ENCODE measurements around the gene ALLC.

The ALLC gene

DNA sequence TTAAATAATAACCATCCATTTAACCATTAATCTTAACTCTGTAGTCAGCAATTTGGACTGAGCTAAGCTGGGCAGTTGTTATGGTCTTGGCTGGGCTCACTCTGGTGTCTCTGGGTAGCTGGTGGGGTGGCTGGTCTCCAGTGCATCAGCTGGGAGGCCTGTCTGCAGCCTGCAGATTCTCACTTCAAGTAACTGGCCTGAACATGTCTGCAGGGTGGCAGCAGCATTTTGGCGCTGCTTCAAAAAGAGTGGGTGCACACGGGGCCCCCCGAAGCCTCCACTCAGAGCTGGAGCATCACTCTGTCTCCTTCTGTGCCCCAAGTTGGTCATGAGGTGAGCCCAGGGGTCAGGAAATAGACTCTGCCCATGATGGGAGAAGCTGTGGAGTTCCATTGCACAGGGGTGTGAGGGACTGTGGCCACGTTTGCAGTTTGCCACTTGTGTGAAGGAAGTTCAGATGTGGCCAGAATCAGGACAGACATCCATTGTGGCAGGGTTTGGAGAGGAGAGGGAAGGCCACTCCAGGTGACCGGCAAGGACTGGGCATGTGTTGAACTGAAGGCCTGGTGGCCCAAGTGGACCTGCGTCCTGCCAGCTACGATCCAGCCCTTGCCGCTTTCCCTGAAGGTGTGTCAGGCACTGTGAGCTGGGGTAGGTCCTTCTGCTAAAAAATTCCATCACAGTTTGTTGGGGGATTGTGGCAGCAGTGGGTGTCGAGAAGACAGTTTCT is 4.9 kb upstream of the ALLC start:
- Histone ChIP-seq H3K4me1 (ENCODE audit: low read depth, poor library complexity, severe bottlenecking) (peaks cover 20% of the 10 kb centered on the region), H3K9ac (no peak overlapping the region), H3K79me2 (ENCODE audit: insufficient read depth, low read depth) (no peaks in the 10 kb centered on the region), H3K36me3 (ENCODE audit: insufficient read depth) (no peaks in the 10 kb centered on the region), H2AFZ (ENCODE audit: low read depth) (0 out of 2 replicates have a peak overlapping the region, but pooled peaks have one; percentile 99), H3K4me2 (no peak overlapping the region), H3K4me3 (IDR thresholded peaks at IDR 0.05; ENCODE audit: insufficient read depth, low read depth, low read length) (no peak overlapping the region), H4K20me1 (ENCODE audit: insufficient read depth) (no peaks in the 10 kb centered on the region), H3K27me3 (ENCODE audit: insufficient read depth, low read depth) (no peaks in the 10 kb centered on the region), H3K27ac (no peak overlapping the region)
- TF ChIP-seq, protein P1, sequence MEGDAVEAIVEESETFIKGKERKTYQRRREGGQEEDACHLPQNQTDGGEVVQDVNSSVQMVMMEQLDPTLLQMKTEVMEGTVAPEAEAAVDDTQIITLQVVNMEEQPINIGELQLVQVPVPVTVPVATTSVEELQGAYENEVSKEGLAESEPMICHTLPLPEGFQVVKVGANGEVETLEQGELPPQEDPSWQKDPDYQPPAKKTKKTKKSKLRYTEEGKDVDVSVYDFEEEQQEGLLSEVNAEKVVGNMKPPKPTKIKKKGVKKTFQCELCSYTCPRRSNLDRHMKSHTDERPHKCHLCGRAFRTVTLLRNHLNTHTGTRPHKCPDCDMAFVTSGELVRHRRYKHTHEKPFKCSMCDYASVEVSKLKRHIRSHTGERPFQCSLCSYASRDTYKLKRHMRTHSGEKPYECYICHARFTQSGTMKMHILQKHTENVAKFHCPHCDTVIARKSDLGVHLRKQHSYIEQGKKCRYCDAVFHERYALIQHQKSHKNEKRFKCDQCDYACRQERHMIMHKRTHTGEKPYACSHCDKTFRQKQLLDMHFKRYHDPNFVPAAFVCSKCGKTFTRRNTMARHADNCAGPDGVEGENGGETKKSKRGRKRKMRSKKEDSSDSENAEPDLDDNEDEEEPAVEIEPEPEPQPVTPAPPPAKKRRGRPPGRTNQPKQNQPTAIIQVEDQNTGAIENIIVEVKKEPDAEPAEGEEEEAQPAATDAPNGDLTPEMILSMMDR (conservative IDR thresholded peaks at IDR 0.05; ENCODE audit: low read depth, low read length), result no peak

DNA sequence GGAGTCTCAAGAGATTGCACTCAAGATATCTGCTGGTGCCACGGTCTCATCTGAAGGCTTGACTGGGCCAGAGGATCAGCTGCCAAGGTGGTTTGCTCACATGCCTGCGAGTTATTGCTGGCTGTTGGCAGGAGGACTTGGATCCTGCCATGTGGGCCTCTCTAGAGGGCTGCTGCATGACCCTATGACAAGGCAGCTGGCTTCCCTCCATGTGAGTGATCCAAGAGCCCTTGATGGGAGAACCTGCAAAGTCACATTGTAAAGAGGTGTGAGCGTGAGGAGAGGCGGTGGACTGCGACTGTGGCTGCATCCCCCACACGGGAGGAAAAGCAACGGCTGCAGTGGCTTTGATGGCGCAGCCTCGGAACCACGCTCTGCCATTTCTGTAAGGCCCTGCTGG is 4.0 kb upstream of the ALLC start:
- Histone ChIP-seq H3K9ac (no peak overlapping the region), H3K27ac (no peak overlapping the region), H3K27me3 (ENCODE audit: insufficient read depth, low read depth) (no peaks in the 10 kb centered on the region), H3K4me1 (ENCODE audit: low read depth, poor library complexity, severe bottlenecking) (peaks cover 20% of the 10 kb centered on the region), H3K4me2 (no peak overlapping the region), H2AFZ (ENCODE audit: low read depth) (no peak overlapping the region), H4K20me1 (ENCODE audit: insufficient read depth) (no peaks in the 10 kb centered on the region), H3K36me3 (ENCODE audit: insufficient read depth) (no peaks in the 10 kb centered on the region), H3K79me2 (ENCODE audit: insufficient read depth, low read depth) (no peaks in the 10 kb centered on the region), H3K4me3 (IDR thresholded peaks at IDR 0.05; ENCODE audit: insufficient read depth, low read depth, low read length) (no peak overlapping the region)
- TF ChIP-seq, protein P1 (conservative IDR thresholded peaks at IDR 0.05; ENCODE audit: low read depth, low read length), result no peak

DNA sequence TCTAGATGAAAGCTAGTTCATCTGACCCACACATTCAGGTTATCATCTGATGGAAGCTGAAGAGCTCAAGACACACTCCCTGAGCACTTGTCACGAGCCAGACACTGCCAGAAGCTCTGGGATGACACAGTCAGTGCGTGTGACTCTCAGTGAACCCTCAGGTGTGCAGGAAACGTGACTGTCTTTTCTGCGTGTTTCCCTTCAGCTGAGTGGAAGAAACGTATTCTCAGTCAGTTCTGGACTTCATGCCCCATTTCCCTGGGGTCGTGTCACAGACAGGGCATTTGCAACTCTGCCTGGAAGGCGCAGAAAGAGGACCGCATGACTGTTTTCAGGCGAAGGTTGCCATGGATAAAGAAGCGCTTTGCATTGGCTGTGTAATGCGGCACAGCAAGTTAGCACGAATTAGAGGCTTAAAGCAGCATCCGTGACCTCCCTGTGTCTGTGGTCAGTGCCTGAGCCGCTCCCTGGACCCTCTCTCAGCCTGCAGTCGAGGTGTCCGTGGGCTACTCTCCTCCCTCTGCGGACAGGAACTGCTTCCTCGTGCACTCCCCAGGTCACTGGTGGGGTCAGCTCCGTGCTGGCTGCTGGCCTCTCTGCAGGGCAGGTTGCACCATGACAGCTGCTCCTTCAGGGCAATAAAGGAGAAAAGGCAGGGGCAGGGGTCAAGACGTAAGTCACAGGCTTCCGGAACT is 3.3 kb upstream of the ALLC start:
- Histone ChIP-seq H2AFZ (ENCODE audit: low read depth) (no peak overlapping the region), H4K20me1 (ENCODE audit: insufficient read depth) (no peaks in the 10 kb centered on the region), H3K36me3 (ENCODE audit: insufficient read depth) (no peaks in the 10 kb centered on the region), H3K27me3 (ENCODE audit: insufficient read depth, low read depth) (no peaks in the 10 kb centered on the region), H3K4me1 (ENCODE audit: low read depth, poor library complexity, severe bottlenecking) (peaks cover 20% of the 10 kb centered on the region), H3K27ac (no peak overlapping the region), H3K79me2 (ENCODE audit: insufficient read depth, low read depth) (no peaks in the 10 kb centered on the region), H3K9ac (no peak overlapping the region), H3K4me3 (IDR thresholded peaks at IDR 0.05; ENCODE audit: insufficient read depth, low read depth, low read length) (no peak overlapping the region), H3K4me2 (no peak overlapping the region)
- TF ChIP-seq, protein P1 (conservative IDR thresholded peaks at IDR 0.05; ENCODE audit: low read depth, low read length), result no peak

DNA sequence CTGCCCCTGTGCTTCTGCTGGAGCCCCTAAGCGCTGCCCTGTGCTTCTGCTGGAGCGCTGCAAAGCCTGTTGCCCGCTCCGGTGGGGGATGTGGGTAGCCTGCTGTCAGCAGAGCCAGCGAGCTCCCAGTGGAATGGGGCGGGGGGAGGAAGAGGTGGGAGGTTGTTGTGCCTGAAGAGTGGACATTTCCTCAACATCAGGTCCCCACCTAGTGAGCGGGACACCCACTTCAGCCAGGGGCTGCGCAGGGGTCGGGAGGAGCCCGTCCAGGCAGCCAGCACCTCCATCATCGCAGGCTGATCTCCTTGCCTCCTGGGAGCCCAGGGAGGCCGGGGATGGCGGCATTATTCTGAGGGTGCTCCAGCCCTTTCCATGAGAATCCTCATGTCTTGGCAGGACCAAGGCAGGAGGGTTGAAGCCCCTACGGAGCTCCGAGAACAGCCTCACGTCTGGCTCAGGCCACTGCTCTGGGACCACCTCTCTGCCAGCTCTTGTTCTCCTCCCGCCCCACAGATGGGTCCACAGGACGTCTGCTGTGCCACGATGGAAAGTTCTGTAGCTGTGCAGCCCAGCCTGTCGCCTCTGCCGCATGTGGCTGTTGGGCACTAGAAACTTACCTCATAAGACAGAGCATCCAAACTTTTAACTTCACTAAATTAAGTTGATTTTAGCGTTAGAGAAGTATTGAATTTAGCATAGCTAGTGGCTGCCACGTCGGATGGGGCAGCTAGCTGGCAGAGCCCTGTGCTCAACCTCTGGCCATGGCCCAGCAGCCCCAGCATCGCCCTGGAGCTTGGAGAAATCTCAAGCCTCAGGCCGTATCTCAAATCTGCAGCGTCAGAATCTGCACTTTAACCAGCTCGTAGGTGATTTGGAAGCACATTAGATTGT is 1.9 kb upstream of the ALLC start:
- H3K27me3 ChIP-seq (ENCODE audit: insufficient read depth, low read depth), result no peaks in the 10 kb centered on the region
- H3K4me1 ChIP-seq (ENCODE audit: low read depth, poor library complexity, severe bottlenecking), result peaks cover 15% of the 10 kb centered on the region
- no peaks in the 10 kb centered on the region for H3K79me2 ChIP-seq (ENCODE audit: insufficient read depth, low read depth)
- no peak overlapping the region for H2AFZ ChIP-seq (ENCODE audit: low read depth)
- H3K4me3 ChIP-seq (IDR thresholded peaks at IDR 0.05; ENCODE audit: insufficient read depth, low read depth, low read length), result no peak overlapping the region
- H3K36me3 ChIP-seq (ENCODE audit: insufficient read depth), result no peaks in the 10 kb centered on the region
- TF ChIP-seq, protein P1 (conservative IDR thresholded peaks at IDR 0.05; ENCODE audit: low read depth, low read length), result no peak
- H3K4me2 ChIP-seq, result no peak overlapping the region
- H3K9ac ChIP-seq, result no peak overlapping the region
- no peaks in the 10 kb centered on the region for H4K20me1 ChIP-seq (ENCODE audit: insufficient read depth)
- no peak overlapping the region for H3K27ac ChIP-seq

All from KMS-11 (cell line).